Endothelial cell of umbilical vein (primary cell): ENCODE measurements around the gene YWHAE. TPM values are rescaled to one million over a fixed set of nuclear protein-coding genes. Genes with fewer than 3 reads are reported as not detected.
"Not testable (repeated sequence)": the region's sequence is repeated elsewhere in the genome, so short reads cannot be mapped to it uniquely, and the experiment has no call there.

Experiments used
- BruUV-seq: library from RNA; stranded (reverse); fragments of 400-500 nt; replicated peaks from 2 replicates; lab custom pipeline; 2021; lab: Mats Ljungman, UMichigan
- CTCF ChIA-PET: fragments of 300-600, 350-600 bp; sonication (Branson Sonifier 250); formaldehyde crosslinking; loops from one replicate; lab custom pipeline; 2021; ENCODE audit warnings: antibody characterized with exemption, inconsistent platforms; lab: Charles Lee
- POLR2A ChIA-PET: fragments of 300-600, 350-600 bp; sonication (Branson Sonifier 250); formaldehyde crosslinking; loops from one replicate; lab custom pipeline; 2021; ENCODE audit warnings: antibody characterized with exemption, inconsistent platforms; lab: Charles Lee
- DNase-seq: peaks from one replicate; pipeline ENCODE4 v3.0.0-alpha.2; 2011; ENCODE audit warnings: low read depth, low spot score
- FAIRE-seq: peaks from 2 replicates; lab custom pipeline; 2011; peaks lifted over from hg19 to GRCh38; lab: Jason Lieb, UNC
- H2AFZ ChIP-seq: 2 replicates; pipeline ENCODE4 v1.6.0; 2012; ENCODE audit warnings: low read depth, low read length, control low read depth, inconsistent platforms
- H3K27ac ChIP-seq: 2 replicates; pipeline ENCODE4 v1.5.1; 2011; ENCODE audit warnings: low read depth, mild to moderate bottlenecking, control low read depth, low read length, moderate library complexity; ENCODE audit not compliant: insufficient read depth
- H3K27me3 ChIP-seq, 2 experiments: 2 replicates each; pipeline versions ENCODE4 v1.6.0 to v1.6.1; 2011; ENCODE audit warnings: low read length in 2 of 2, mixed read lengths in 1 of 2; ENCODE audit not compliant: control insufficient read depth in 2 of 2, insufficient read depth in 2 of 2
- H3K36me3 ChIP-seq, 2 experiments: 2 replicates in 1 of 2; 3 replicates in 1 of 2; pipeline ENCODE4 v1.5.1; 2011; ENCODE audit warnings: low read length in 2 of 2, mild to moderate bottlenecking in 1 of 2, moderate library complexity in 1 of 2; ENCODE audit not compliant: control insufficient read depth in 2 of 2, insufficient read depth in 2 of 2; ENCODE audit errors: extremely low read depth in 1 of 2
- H3K4me1 ChIP-seq: 3 replicates; pipeline ENCODE4 v1.5.1; 2011; ENCODE audit warnings: mild to moderate bottlenecking, low read length; ENCODE audit not compliant: control insufficient read depth, insufficient read depth; ENCODE audit errors: extremely low read depth
- H3K4me2 ChIP-seq: 2 replicates; pipeline ENCODE4 v1.6.1; 2011; ENCODE audit warnings: low read length, control low read depth, mixed read lengths; ENCODE audit not compliant: insufficient read depth
- H3K4me3 ChIP-seq, 3 experiments: fragments of 200-600 bp in 1 of 3; sonication (generic), shearing (Covaris generic) in 1 of 3; replicated peaks in 1 of 3; 2 replicates each; pipeline ENCODE4 v1.5.1; 2011 to 2016; ENCODE audit warnings: control low read depth in 3 of 3, low read length in 3 of 3, mild to moderate bottlenecking in 2 of 3, inconsistent platforms in 1 of 3, low read depth in 1 of 3, moderate library complexity in 1 of 3; ENCODE audit not compliant: insufficient read depth in 1 of 3
- H3K79me2 ChIP-seq: 2 replicates; pipeline ENCODE4 v1.6.0; 2012; ENCODE audit warnings: low read length, inconsistent platforms; ENCODE audit not compliant: control insufficient read depth, insufficient read depth
- H3K9ac ChIP-seq: replicated peaks from 2 replicates; pipeline ENCODE3; 2011; ENCODE audit warnings: low read length, control low read depth; ENCODE audit not compliant: insufficient read depth; ENCODE audit errors: extremely low read depth
- H3K9me1 ChIP-seq: replicated peaks from 3 replicates; pipeline ENCODE4 v1.6.0; 2011; ENCODE audit warnings: mild to moderate bottlenecking, low read length; ENCODE audit not compliant: control insufficient read depth, insufficient read depth; ENCODE audit errors: extremely low read depth
- H3K9me3 ChIP-seq: replicated peaks from 2 replicates; pipeline ENCODE4 v1.5.1; 2012; ENCODE audit warnings: low read length, inconsistent platforms; ENCODE audit not compliant: control insufficient read depth, insufficient read depth
- H4K20me1 ChIP-seq: replicated peaks from 2 replicates; pipeline ENCODE3; 2011; ENCODE audit warnings: mild to moderate bottlenecking, low read length; ENCODE audit not compliant: control insufficient read depth, insufficient read depth; ENCODE audit errors: extremely low read depth
- FOS ChIP-seq: IDR thresholded peaks from 2 replicates; pipeline ENCODE4 v1.6.1; 2011; ENCODE audit warnings: mild to moderate bottlenecking, low read length, moderate library complexity, borderline replicate concordance; ENCODE audit not compliant: insufficient read depth
- GATA2 ChIP-seq: IDR thresholded peaks from 2 replicates; pipeline ENCODE4 v1.7.0; 2011; ENCODE audit warnings: low read depth, mild to moderate bottlenecking, moderate library complexity, mixed read lengths, low read length; ENCODE audit not compliant: insufficient read length, insufficient read depth
- JUN ChIP-seq: IDR thresholded peaks from 2 replicates; pipeline ENCODE4 v1.6.1; 2011; ENCODE audit warnings: borderline replicate concordance, low read depth; ENCODE audit not compliant: insufficient read length, insufficient read depth
- MYC ChIP-seq: IDR thresholded peaks from one replicate; pipeline ENCODE4 v1.6.1; 2011; ENCODE audit warnings: mild to moderate bottlenecking, low read depth, low read length
- dilution Hi-C: fragments of 300-500 bp; cut with MboI; formaldehyde crosslinking; loops from one replicate; pipeline ENCODE4 v1.15.0; 2019; ENCODE audit warnings: low sequenced_read_pairs; ENCODE audit not compliant: extremely low pct_ligation_motif_present
- intact Hi-C: fragments of 100-400 bp; cut with micrococcal nuclease; formaldehyde crosslinking; loops from one replicate; pipeline ENCODE4 v1.10.0; 2022
- polyA plus RNA-seq, 4 experiments: library from polyadenylated mRNA; depleted of rRNA in 3 of 4; stranded (reverse) in 3 of 4; unstranded in 1 of 4; fragments of >200 nt; gene quantifications; 2 replicates each; pipeline versions ENCODE4 v1.2.1 to v1.2.3, GENCODE V29; 2011 to 2012; ENCODE audit warnings: missing spikeins in 1 of 4
- total RNA-seq: library from RNA; stranded (reverse); gene quantifications from 2 replicates; pipeline ENCODE4 v1.2.3, GENCODE V29; 2021

The YWHAE gene
- total and polyA plus RNA-seq, 2 donors (not counting 3 experiments of a cell fraction or from before 2014, with no cell fraction given) = 396 to 819 TPM

DNA sequence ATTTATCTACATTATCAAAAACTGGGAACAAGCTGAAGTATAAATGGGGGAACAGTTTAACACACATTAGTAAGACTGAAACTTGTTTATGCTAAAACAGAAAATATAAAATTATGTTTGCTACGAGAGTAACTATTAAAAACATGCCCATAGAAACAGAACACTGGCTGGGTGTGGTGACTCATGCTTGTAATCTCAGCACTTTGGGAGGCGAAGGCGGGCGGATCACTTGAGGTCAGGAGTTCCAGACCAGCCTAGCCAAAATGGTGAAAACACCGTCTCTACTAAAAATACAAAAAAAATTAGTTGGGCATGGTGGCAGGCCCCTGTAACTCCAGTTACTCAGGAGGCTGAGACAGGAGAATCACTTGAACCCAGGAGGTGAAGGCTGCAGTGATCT lies 39.7 kb downstream of the YWHAE start:
- peak; percentile 80 for FAIRE-seq
- POLR2A ChIA-PET, H3K9ac ChIP-seq, dilution Hi-C loops, H3K9me3 ChIP-seq, DNase-seq, H2AFZ ChIP-seq, BruUV-seq, H3K4me2 ChIP-seq, H3K9me1 ChIP-seq, intact Hi-C loops, H3K27me3 ChIP-seq, H3K4me3 ChIP-seq, CTCF ChIA-PET: not testable (repeated sequence)
- peaks cover 16 to 17% of the 10 kb centered on the region in 2 experiments for H3K36me3 ChIP-seq
- peaks cover 15% of the 10 kb centered on the region for H4K20me1 ChIP-seq
- TF ChIP-seq FOS = peak; percentile 46
- H3K4me1 ChIP-seq = peaks cover 25% of the 10 kb centered on the region
- peak overlapping the region; percentile 37 for H3K27ac ChIP-seq
- peaks cover 89% of the 10 kb centered on the region for H3K79me2 ChIP-seq

DNA sequence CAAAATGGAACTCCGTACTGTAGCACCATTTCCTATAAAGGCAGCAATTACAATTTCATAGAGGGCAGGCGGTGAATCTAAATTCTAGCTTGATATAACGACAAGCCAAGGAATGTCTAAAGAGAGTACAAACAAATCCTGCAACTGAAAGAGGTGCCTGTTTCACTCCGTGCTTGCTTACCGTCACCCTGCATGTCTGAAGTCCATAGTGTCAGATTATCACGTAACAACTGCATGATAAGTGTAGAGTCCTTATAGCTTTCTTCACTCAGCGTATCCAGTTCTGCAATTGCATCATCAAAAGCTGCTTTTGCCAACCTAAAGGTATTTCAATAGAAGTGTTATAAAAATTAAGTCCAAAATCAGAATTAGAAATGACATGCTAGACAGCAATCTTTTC lies 46.0 kb downstream of the YWHAE start:
- CTCF ChIA-PET = interaction anchor here (1.2 kb wide), 1 partner anchor 11 kb away, joined by 4 read pairs; no protein-coding TSS in a partner anchor
- peaks cover 18 to 32% of the 10 kb centered on the region in 2 experiments for H3K36me3 ChIP-seq
- no peaks in the 10 kb centered on the region for H3K4me1 ChIP-seq
- POLR2A ChIA-PET = no interaction called here
- TF ChIP-seq GATA2 (no peak), MYC (no peak), JUN (no peak)
- no peak overlapping the region for H2AFZ ChIP-seq
- no peak overlapping the region for H3K4me3 ChIP-seq
- H3K9me1 ChIP-seq = no peaks in the 10 kb centered on the region
- peaks cover 85% of the 10 kb centered on the region for H3K79me2 ChIP-seq
- FAIRE-seq (no peak), DNase-seq (no peak)
- dilution Hi-C loops = no loop called here
- no peak overlapping the region for H3K9ac ChIP-seq
- no peak overlapping the region for H3K4me2 ChIP-seq
- no peaks in the 10 kb centered on the region for H3K9me3 ChIP-seq
- H3K27ac ChIP-seq = no peak overlapping the region
- BruUV-seq = no TSS peak
- no peaks in the 10 kb centered on the region for H3K27me3 ChIP-seq
- intact Hi-C loops = no loop called here
- no peaks in the 10 kb centered on the region for H4K20me1 ChIP-seq

DNA sequence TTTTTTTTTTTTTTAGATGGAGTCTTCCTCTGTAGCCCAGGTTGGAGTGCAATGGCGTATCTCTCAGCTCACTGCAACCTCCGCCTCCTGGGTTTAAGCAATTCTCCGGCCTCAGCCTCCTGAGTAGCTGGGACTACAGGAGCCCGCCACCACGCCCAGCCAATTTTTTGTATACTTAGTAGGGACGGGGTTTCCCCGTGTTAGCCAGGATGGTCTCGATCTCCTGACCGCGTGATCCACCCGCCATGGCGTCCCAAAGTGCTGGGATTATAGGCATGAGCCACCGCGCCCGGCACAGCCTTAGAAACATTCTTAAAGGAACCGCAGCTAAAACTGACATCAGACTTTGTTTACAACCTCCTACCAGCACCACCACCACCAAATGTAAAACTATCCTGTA lies 47.5 kb downstream of the YWHAE start:
- peaks cover 19 to 30% of the 10 kb centered on the region in 2 experiments for H3K36me3 ChIP-seq
- ChIA-PET POLR2A (interaction anchor here (0.7 kb wide), 1 partner anchor 28 kb away, joined by 4 read pairs; no protein-coding TSS in a partner anchor), CTCF (interaction anchor here (1.3 to 3.2 kb wide), 3 partner anchors 13 to 163 kb away, joined by 5 to 20 read pairs (median 8); no protein-coding TSS in a partner anchor)

More for the DNA sequence above, 47.5 kb downstream of the YWHAE start:
- H3K27me3 ChIP-seq, H3K9me1 ChIP-seq, FAIRE-seq, H2AFZ ChIP-seq, H3K4me2 ChIP-seq, H3K4me3 ChIP-seq, H3K9me3 ChIP-seq, DNase-seq, H3K9ac ChIP-seq, H3K27ac ChIP-seq, H4K20me1 ChIP-seq, intact Hi-C loops, dilution Hi-C loops: not testable (repeated sequence)
- Histone ChIP-seq H3K4me1 (peaks cover 10% of the 10 kb centered on the region), H3K79me2 (peaks cover 88% of the 10 kb centered on the region)
- TSS peak; percentile 2 for BruUV-seq
